ENCODE data around the gene NUP107.

The NUP107 gene

GRCh38 chr12:68647507-68647906, 39.3 kb upstream of the NUP107 start:
- no peak overlapping the region for H3K4me3 ChIP-seq (replicated peaks in 1 of 2; ENCODE audit: low read depth in 2 of 2, low read length in 2 of 2)
- no peak for DNase-seq (ENCODE audit: low read depth in 2 of 2)
- TF ChIP-seq CTCF (IDR thresholded peaks at IDR 0.05; ENCODE audit: low read depth, low read length) = no peak

DNA sequence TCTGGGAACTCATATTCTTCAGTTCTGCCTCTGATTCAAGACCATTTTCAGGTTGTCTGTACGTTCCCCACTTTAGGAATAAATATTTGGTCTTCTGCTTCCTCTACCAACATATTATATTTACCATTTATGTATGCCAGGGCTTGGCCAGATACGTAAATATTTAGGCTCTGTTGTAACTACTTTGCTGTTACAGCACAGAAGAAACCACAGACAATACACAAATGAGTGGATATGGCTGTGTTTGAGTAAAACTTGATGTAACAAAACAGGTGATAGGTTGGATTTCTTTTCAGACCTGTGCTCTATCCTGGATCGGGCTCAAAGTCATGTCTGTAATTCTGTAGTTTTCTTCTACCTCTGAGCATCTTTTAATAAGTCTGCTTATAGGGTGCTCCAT, 38.6 kb upstream of the NUP107 start:
- no peak overlapping the region for H3K4me3 ChIP-seq (replicated peaks in 1 of 2; ENCODE audit: low read depth in 2 of 2, low read length in 2 of 2)
- DNase-seq (ENCODE audit: low read depth in 2 of 2) = no peak
- no peak for TF ChIP-seq CTCF (IDR thresholded peaks at IDR 0.05; ENCODE audit: low read depth, low read length)

- no peak for TF ChIP-seq CTCF (IDR thresholded peaks at IDR 0.05; ENCODE audit: low read depth, low read length)
- DNase-seq (ENCODE audit: low read depth in 2 of 2) = peak in 1 of 2 donors; percentile 11
- H3K4me3 ChIP-seq (replicated peaks in 1 of 2; ENCODE audit: low read depth in 2 of 2, low read length in 2 of 2) = no peak overlapping the region
Measured at GRCh38 chr12:68665016-68665569, 21.7 kb upstream of the NUP107 start.

- DNase-seq (ENCODE audit: low read depth in 2 of 2) = no peak
- no peak for TF ChIP-seq CTCF (IDR thresholded peaks at IDR 0.05; ENCODE audit: low read depth, low read length)
- no peak overlapping the region for H3K4me3 ChIP-seq (replicated peaks in 1 of 2; ENCODE audit: low read depth in 2 of 2, low read length in 2 of 2)
Measured at GRCh38 chr12:68667291-68667690, 19.5 kb upstream of the NUP107 start.

GRCh38 chr12:68667896-68668295, 18.9 kb upstream of the NUP107 start:
- no peak for DNase-seq (ENCODE audit: low read depth in 2 of 2)
- no peak overlapping the region for H3K4me3 ChIP-seq (replicated peaks in 1 of 2; ENCODE audit: low read depth in 2 of 2, low read length in 2 of 2)
- no peak for TF ChIP-seq CTCF (IDR thresholded peaks at IDR 0.05; ENCODE audit: low read depth, low read length)

DNA sequence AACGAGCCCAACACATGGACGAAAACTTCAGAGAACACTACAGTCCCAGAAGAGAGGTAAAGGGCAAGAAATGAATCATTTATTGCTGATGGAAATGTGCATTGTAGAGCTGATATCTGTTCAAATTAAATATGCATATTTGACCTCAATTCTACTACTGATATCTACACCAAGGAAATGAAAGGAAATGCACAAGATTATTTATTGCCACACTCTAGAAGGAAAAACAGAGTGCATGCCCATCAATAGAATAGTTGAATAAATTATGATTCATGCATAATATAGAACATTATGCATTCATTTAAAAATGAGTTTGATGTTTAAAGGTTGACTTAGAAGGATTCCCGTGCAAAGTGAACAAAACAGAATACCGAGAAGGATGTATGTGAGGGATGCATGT, 15.6 kb upstream of the NUP107 start:
- no peak overlapping the region for H3K4me3 ChIP-seq (replicated peaks in 1 of 2; ENCODE audit: low read depth in 2 of 2, low read length in 2 of 2)
- TF ChIP-seq CTCF (IDR thresholded peaks at IDR 0.05; ENCODE audit: low read depth, low read length) = no peak
- no peak for DNase-seq (ENCODE audit: low read depth in 2 of 2)

GRCh38 chr12:68673788-68674187, 13.0 kb upstream of the NUP107 start:
- no peak overlapping the region for H3K4me3 ChIP-seq (replicated peaks in 1 of 2; ENCODE audit: low read depth in 2 of 2, low read length in 2 of 2)
- TF ChIP-seq CTCF (IDR thresholded peaks at IDR 0.05; ENCODE audit: low read depth, low read length) = no peak
- DNase-seq (ENCODE audit: low read depth in 2 of 2) = no peak
